K562 (cell line): ENCODE data around the gene UGT1A5. TPM values are rescaled to one million over a fixed set of nuclear protein-coding genes. Genes with fewer than 3 reads are reported as not detected.

Experiments used
- ATAC-seq: fragments of 200-7000 bp; cut with Tn5 transposase; 3 replicates; pipeline ENCODE4 v1.9.1; 2020; ENCODE audit warnings: moderate library complexity
- BruUV-seq: library from RNA; stranded (reverse); fragments of 400-500 nt; replicated peaks from 2 replicates; lab custom pipeline; 2021; lab: Mats Ljungman, UMichigan
- CTCF ChIA-PET: fragments of 300-600 bp; formaldehyde crosslinking; extraction: SDS; loops from one replicate; lab custom pipeline; 2021; ENCODE audit warnings: low intra/inter-chr PET ratio; lab: Yijun Ruan, JAX
- POLR2A ChIA-PET: fragments of 300-600, 350-650 bp; sonication (Branson Sonifier 250); formaldehyde crosslinking; extraction: SDS; loops from one replicate; lab custom pipeline; 2021; ENCODE audit warnings: antibody characterized with exemption, inconsistent platforms; lab: Yijun Ruan, JAX
- DNase-seq, 4 experiments: peaks; one replicate each; pipeline versions ENCODE4 v3.0.0 to v3.0.0-alpha.2; 2011 to 2018; ENCODE audit warnings: low spot score in 3 of 4, mixed read lengths in 3 of 4; ENCODE audit errors: extremely low read depth in 1 of 4
- FAIRE-seq: peaks from 2 replicates; lab custom pipeline; 2011; peaks lifted over from hg19 to GRCh38; lab: Jason Lieb, UNC
- H2AFZ ChIP-seq: 2 replicates; pipeline ENCODE4 v1.6.0; 2011; ENCODE audit warnings: low read depth, low read length, control low read depth, inconsistent platforms
- H3K27ac ChIP-seq: fragments of 200-600 bp; 3 replicates; pipeline ENCODE4 v1.8.0; 2011; ENCODE audit warnings: low read depth, mild to moderate bottlenecking, control low read depth, inconsistent platforms, low read length, moderate library complexity, mixed read lengths; ENCODE audit errors: extremely low read depth
- H3K27me3 ChIP-seq, 2 experiments: fragments of 300-600 bp in 1 of 2; 2 replicates in 1 of 2; 3 replicates in 1 of 2; pipeline versions ENCODE4 v1.6.0 to v1.8.0; 2011; ENCODE audit warnings: inconsistent platforms in 2 of 2, low read length in 2 of 2, mild to moderate bottlenecking in 1 of 2, mixed read lengths in 1 of 2, moderate library complexity in 1 of 2; ENCODE audit not compliant: control insufficient read depth in 2 of 2, insufficient read depth in 2 of 2
- H3K36me3 ChIP-seq: fragments of 300-600 bp; 3 replicates; pipeline ENCODE4 v1.8.0; 2011; ENCODE audit warnings: mild to moderate bottlenecking, low read length, inconsistent platforms; ENCODE audit not compliant: control insufficient read depth, insufficient read depth
- H3K4me1 ChIP-seq, 2 experiments: fragments of 200-600 bp in 1 of 2; replicated peaks in 1 of 2; 2 replicates in 1 of 2; 3 replicates in 1 of 2; pipeline versions ENCODE4 v1.5.1 to v1.8.0; 2011; ENCODE audit warnings: inconsistent platforms in 2 of 2, low read length in 2 of 2, mild to moderate bottlenecking in 1 of 2, mixed read lengths in 1 of 2, moderate library complexity in 1 of 2; ENCODE audit not compliant: control insufficient read depth in 2 of 2, insufficient read depth in 2 of 2
- H3K4me2 ChIP-seq: 2 replicates; pipeline ENCODE4 v1.6.1; 2011; ENCODE audit warnings: low read length, control low read depth, inconsistent platforms, mixed read lengths; ENCODE audit not compliant: insufficient read depth
- H3K4me3 ChIP-seq: fragments of 200-600 bp; sonication (generic), shearing (Covaris generic); 2 replicates; pipeline ENCODE4 v1.5.1; 2016; ENCODE audit warnings: control low read depth, inconsistent platforms
- H3K79me2 ChIP-seq: fragments of 200-600 bp; 3 replicates; pipeline ENCODE4 v1.8.0; 2011; ENCODE audit warnings: low read length, inconsistent platforms; ENCODE audit not compliant: control insufficient read depth, insufficient read depth
- H3K9ac ChIP-seq, 2 experiments: 2 replicates each; pipeline versions ENCODE4 v1.6.0 to v1.6.1; 2011; ENCODE audit warnings: low read depth in 2 of 2, low read length in 2 of 2, control low read depth in 1 of 2, inconsistent platforms in 1 of 2, mild to moderate bottlenecking in 1 of 2, mixed read lengths in 1 of 2; ENCODE audit not compliant: insufficient read depth in 1 of 2
- H3K9me1 ChIP-seq: one replicate; pipeline ENCODE4 v1.6.0; 2011; ENCODE audit warnings: inconsistent platforms, mild to moderate bottlenecking, low read length, moderate library complexity; ENCODE audit not compliant: control insufficient read depth, insufficient read depth
- H3K9me3 ChIP-seq: replicated peaks from 2 replicates; pipeline ENCODE4 v1.5.1; 2011; ENCODE audit warnings: low read depth, low read length, inconsistent platforms; ENCODE audit not compliant: control insufficient read depth, insufficient read depth
- H4K20me1 ChIP-seq: replicated peaks from 2 replicates; pipeline ENCODE4 v1.6.1; 2011; ENCODE audit warnings: low read length, inconsistent platforms, mixed read lengths; ENCODE audit not compliant: control insufficient read depth, insufficient read depth
- ELK1 ChIP-seq: sonication (generic); formaldehyde crosslinking; IDR thresholded peaks from 2 replicates; pipeline ENCODE4 v1.8.1; 2022; ENCODE audit warnings: missing genetic modification reagents
- HDGF ChIP-seq: fragments of 450-650 bp; IDR thresholded peaks from 2 replicates; pipeline ENCODE4 v1.6.1; 2016
- MAFK ChIP-seq: IDR thresholded peaks from 2 replicates; pipeline ENCODE4 v1.6.1; 2011; ENCODE audit warnings: low read length, improper control_type of control experiment
- MTA1 ChIP-seq: fragments of 450-650 bp; IDR thresholded peaks from 2 replicates; pipeline ENCODE4 v1.6.1; 2017; ENCODE audit warnings: borderline replicate concordance
- OTX1 ChIP-seq: fragments of 450-650 bp; formaldehyde crosslinking; IDR thresholded peaks from 2 replicates; pipeline ENCODE4 v1.4.0; 2022; ENCODE audit warnings: mild to moderate bottlenecking
- PATZ1 ChIP-seq: fragments of 250-450 bp; sonication (Bioruptor Pico); IDR thresholded peaks from 2 replicates; pipeline ENCODE4 v1.5.0; 2020; ENCODE audit warnings: mild to moderate bottlenecking, borderline replicate concordance
- PHF20 ChIP-seq: fragments of 450-650 bp; IDR thresholded peaks from 2 replicates; pipeline ENCODE4 v1.6.1; 2018; ENCODE audit not compliant: partially characterized antibody
- RBM15 ChIP-seq: fragments of 200-400 bp; formaldehyde crosslinking; IDR thresholded peaks from 2 replicates; pipeline ENCODE4 v1.6.1; 2018; ENCODE audit warnings: mild to moderate bottlenecking, low read length, moderate library complexity; ENCODE audit not compliant: insufficient read depth
- TAL1 ChIP-seq: fragments of 450-650 bp; IDR thresholded peaks from 2 replicates; pipeline ENCODE4 v1.6.1; 2016; ENCODE audit warnings: mild to moderate bottlenecking
- ZNF121 ChIP-seq: sonication (generic); formaldehyde crosslinking; conservative IDR thresholded peaks from 2 replicates; pipeline ENCODE4 v1.8.0; 2022; ENCODE audit warnings: missing genetic modification reagents
- ZNF586 ChIP-seq: fragments of 450-650 bp; formaldehyde crosslinking; conservative IDR thresholded peaks from 2 replicates; pipeline ENCODE4 v1.4.0; 2020; ENCODE audit warnings: mild to moderate bottlenecking, moderate library complexity
- WGBS: fragments of 100-300 bp; shearing (Covaris generic); methylation state at CpG from one replicate; pipeline ENCODE4 v1.1.6; 2016; ENCODE audit warnings: low coverage, mixed read lengths; ENCODE audit not compliant: insufficient coverage; ENCODE audit errors: missing lambda C conversion rate; 5-methylcytosine and 5-hydroxymethylcytosine counted together
- in situ Hi-C: fragments of 300-500 bp; cut with MboI; formaldehyde crosslinking; loops from 4 replicates; pipeline ENCODE4 v1.15.0; 2018; ENCODE audit warnings: inconsistent platforms, mixed read lengths
- intact Hi-C: fragments of 100-400 bp; cut with micrococcal nuclease; formaldehyde crosslinking; loops from 2 replicates; pipeline ENCODE4 v1.14.2; 2022
- polyA plus RNA-seq, 8 experiments: library from polyadenylated mRNA; depleted of rRNA in 4 of 8; stranded (reverse) in 5 of 8; unstranded in 3 of 8; fragments of >200 nt; fragmentation: Nextera tagmentation in 2 of 8; fragmentation: Illumina TruSeq in 1 of 8; extraction: Ambion mirVana in 2 of 8; extraction: Trizol in 1 of 8; gene quantifications; 2 replicates each; pipeline versions ENCODE4 v1.2.1 to v1.2.3, GENCODE V29; 2011 to 2014; ENCODE audit warnings: inconsistent platforms in 1 of 8, missing spikeins in 1 of 8
- total RNA-seq, 7 experiments: library from RNA; depleted of rRNA in 6 of 7; stranded (reverse); fragments of >200 nt in 6 of 7; fragmentation: Illumina TruSeq in 2 of 7; extraction: Trizol in 2 of 7; gene quantifications; 2 replicates each; pipeline versions ENCODE4 v1.2.1 to v1.2.3, GENCODE V29; 2011 to 2021; ENCODE audit warnings: low replicate concordance in 1 of 7

UGT1A5 gene
- total and polyA plus RNA-seq, 9 of the 15 experiments (the other 6 are each of a cell fraction or from before 2014, with no cell fraction given), result not detected

GRCh38 chr2:233793465-233794127, 80.9 kb downstream of the UGT1A5 start:
- POLR2A ChIA-PET, result interaction anchor here (0.6 kb wide), 1 partner anchor 409 kb away, joined by 3 read pairs; no protein-coding TSS in a partner anchor
- CTCF ChIA-PET, result no interaction called here
- no peak overlapping the region for H2AFZ ChIP-seq
- H3K79me2 ChIP-seq, result no peaks in the 10 kb centered on the region
- intact Hi-C loops, result no loop called here
- no peaks in the 10 kb centered on the region; a peak in 1 of 5 replicates for H3K4me1 ChIP-seq
- H3K4me2 ChIP-seq, result no peak overlapping the region
- ATAC-seq (no peak), FAIRE-seq (no peak), DNase-seq (no peak)
- in situ Hi-C loops, result no loop called here
- no peaks in the 10 kb centered on the region for H3K36me3 ChIP-seq
- no peak overlapping the region for H3K4me3 ChIP-seq
- no peaks in the 10 kb centered on the region for H4K20me1 ChIP-seq
- H3K27ac ChIP-seq, result no peak overlapping the region
- no peaks in the 10 kb centered on the region for H3K9me1 ChIP-seq
- H3K9ac ChIP-seq, result no peak overlapping the region
- 1% methylated on average over 11 of the region's 18 CpGs for WGBS
- no peak for TF ChIP-seq TAL1
- no peak for TF ChIP-seq PHF20
- TF ChIP-seq RBM15, result no peak
- no peak for TF ChIP-seq PATZ1 (CRISPR knock-in tag)
- no peak for TF ChIP-seq ZNF121
- TF ChIP-seq MTA1, result no peak
- no peak for TF ChIP-seq ELK1 (CRISPR knock-in tag)
- no peak for TF ChIP-seq OTX1
- no peak for TF ChIP-seq HDGF
- no peak for TF ChIP-seq MAFK
- no peak for TF ChIP-seq ZNF586 (CRISPR knock-in tag)
- H3K27me3 ChIP-seq, result peaks cover 0 to 44% of the 10 kb centered on the region in 2 experiments; a peak in 2 of 5 replicates
- no peaks in the 10 kb centered on the region for H3K9me3 ChIP-seq
- BruUV-seq, result no TSS peak
